HG02870 (cell line): Measurements from ENCODE around the gene PCBP3.
"Not testable (repeated sequence)": the region's sequence is repeated elsewhere in the genome, so short reads cannot be mapped to it uniquely, and the experiment has no call there.

Experiments used
- ATAC-seq: cut with Tn5 transposase; IDR thresholded peaks from one replicate; pipeline ENCODE4 v1.9.1; 2021; ENCODE audit warnings: mild to moderate bottlenecking, moderate library complexity; ENCODE audit not compliant: unreplicated experiment

The PCBP3 gene

DNA sequence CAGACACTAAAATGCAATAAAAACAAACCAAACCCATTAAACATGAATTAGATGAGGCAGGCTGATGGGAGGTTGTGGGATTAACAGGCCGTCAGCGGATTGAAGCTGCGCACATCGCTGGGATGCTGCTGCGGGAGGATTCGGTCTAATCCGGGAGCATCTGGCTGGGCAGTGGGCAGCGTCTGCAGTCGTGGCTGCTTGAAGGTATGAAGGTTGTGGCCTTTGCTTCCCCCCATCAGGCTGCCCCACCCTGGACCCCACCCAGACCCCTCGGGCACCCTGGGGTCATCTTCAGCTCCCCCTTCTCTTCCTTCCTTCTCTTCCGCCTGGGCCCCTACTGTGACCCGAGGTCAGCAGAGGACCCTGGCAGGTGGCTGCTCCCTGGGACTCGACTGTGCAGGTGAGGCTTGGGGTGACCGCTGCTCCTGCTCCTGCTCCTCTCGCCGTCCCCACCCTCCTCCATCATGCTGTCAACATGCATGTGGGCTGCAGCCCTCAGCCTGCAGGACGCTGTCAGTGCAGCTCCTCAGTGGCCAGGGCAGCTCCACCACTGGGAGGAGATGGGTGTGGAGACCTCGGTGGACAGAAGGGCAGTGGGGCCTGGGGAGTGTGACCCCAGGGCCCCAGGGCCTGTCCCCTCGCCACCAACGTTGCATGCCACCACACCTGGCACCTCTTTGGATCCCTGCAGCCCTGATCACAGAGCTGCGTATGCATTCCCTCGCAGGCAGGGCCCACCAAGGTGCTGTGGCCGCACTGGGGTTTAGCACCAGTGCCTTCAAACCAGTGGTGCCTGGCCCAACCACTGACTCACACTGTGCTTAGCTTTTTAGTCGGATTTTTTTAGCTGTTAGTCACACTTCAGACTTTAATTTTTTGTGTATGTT is 225.8 kb downstream of the PCBP3 start:
- no peak for ATAC-seq

DNA sequence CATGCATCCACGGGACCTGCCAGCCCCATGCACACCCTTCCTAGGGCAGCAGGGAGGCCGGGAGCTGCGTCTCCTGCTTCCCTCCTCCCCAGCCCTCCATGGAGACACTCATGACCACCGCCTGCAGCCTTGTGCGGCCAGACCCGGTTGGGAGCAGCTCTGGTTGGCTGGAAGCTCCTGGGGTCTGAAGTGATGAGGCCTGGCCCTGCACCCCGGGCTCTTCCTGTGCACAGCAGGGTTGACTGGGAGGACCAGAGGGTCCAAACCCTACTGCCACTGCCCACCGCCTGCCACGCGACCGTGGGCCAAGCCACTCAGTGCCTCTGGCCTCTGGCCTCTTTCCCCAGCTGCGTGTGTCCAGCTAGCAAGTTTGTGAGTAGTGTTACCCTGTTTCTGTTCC is 226.9 kb downstream of the PCBP3 start:
- no peak for ATAC-seq

DNA sequence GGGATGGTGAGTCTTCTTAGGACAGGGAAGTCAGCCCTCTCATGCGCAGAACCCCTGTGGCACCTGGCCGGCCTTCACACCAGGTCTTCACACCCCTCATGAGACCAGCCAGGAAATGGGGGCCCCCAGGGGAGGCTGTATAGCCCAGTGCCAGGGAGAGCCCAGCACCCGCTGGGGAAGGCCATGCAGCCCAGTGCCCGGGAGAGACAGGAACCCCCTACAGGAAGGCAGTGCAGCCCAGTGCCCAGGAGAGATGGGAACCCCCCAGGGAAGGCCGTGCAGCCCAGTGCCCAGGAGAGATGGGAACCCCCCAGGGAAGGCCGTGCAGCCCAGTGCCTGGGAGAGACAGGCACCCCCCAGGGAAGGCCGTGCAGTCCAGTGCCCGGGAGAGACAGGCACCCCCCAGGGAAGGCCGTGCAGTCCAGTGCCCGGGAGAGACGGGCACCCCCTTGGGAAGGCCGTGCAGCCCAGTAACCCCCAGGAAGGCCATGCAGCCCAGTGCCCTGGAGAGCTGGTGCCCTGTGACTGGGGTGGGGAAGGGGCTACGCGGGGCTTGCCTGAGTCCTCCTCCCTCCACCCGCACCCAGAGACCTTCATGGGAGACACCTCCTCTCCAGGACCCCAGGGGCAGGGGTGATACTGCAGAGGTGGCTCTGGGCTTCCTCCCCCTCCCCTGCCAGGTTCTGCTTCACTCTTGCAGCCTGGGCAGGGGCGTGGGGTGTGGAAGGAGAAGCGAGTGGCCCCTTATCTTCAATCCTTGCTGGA is 227.5 kb downstream of the PCBP3 start:
- ATAC-seq: no peak

DNA sequence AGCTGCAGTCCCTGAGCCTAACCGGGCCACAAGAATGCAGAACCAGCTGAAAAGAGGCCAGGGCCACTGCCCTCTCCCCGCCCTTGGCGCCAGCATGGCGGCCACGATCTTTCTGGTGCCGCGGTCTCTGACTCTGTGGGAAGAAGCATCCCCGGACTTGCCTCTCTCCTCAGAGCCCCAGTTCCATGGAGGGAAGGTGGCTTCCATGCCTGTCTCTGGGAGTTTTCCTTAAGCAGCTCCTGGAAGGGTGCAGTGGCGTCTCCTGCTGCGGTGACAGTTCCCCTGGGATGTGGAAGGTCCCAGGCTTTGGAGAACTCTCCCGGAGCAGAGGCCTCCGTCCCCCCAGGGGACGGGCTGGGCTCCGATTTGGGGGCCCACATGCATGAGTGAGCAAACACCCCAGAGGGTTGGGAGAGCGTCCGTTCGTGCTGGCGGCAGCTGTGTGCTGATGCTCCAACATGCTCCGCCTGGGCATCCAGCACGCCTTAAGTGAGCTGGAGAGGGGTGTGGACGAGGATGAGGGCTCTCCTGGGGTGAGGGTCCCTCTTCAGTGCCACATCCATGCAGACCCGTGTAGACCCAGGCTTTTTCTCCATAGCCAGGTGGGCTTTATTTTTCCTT is 228.2 kb downstream of the PCBP3 start:
- no peak for ATAC-seq

DNA sequence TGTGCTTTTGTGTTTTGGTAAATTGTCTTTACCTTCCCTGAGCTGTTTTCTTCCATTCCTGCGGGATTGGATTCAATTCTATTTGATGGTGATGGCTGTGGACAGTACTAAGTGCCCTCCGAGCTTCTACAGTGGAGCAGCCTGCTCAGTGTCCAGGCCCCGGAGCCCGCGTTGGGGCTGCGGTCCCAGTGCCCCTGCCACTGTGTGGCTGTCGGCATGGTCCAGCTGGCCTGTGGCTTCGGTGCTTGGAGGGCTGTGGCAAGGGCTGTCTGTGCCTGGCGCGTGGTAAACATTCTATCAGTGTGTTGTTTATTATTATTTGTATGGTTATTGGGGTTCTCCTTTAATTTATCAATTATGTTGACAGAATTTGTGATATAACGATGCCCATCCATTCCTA is 228.9 kb downstream of the PCBP3 start:
- no peak for ATAC-seq

DNA sequence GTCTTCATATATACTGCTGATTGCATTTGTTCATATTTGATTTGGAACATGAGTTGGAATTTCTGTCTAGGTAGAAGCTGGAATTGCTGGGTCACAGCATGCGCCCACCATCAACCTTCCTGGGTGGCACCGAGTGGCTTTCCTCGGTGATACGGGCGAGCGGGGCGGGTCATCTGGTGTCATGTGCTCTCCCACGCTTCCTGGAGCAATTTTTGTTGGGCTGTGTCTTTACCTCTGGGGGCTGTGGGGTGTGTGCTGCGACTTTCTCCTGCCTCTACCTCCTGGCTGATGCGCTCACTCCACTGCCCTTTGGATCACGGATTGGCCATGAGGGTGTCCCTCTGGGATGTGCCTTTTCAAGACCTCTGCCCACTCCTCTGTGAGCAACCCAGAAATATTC is 229.4 kb downstream of the PCBP3 start:
- no peak for ATAC-seq

DNA sequence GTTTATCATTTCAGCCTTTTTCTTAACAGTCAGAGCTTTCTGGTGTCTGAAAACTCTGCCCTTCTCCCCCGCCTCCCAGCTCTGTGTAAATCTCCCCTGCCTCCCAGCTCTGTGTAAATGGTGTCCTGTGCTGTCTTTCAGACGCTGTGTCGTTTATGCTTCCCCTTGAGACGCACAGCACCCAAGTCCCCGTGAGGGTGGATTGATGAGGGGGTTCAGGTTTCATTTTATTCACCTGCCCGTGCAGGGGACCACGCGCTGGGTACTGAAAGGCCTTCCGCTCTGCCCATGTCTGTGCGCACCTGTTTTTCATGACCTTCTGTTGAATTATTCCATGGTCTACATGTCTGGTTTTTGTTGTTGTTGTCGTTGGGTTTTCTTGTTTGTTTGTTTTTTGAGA is 229.9 kb downstream of the PCBP3 start:
- ATAC-seq: no peak

DNA sequence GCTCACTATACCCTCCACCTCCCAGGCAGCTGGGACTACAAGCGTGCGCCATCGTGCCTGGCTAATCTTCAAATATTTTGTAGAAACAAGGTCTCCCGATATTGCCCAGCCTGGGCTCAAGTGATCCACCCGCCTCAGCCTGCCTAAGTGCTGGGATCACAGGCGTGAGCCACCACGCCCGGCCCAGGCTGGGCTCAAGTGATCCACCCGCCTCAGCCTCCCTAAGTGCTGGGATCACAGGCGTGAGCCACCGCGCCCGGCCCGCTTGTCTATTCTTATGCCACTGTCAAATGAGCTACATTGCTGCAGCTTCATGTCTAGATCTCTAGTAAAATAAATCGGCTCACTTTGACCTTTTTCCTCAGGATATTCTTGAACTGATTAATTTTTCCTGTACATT is 230.3 kb downstream of the PCBP3 start:
- no peak for ATAC-seq

DNA sequence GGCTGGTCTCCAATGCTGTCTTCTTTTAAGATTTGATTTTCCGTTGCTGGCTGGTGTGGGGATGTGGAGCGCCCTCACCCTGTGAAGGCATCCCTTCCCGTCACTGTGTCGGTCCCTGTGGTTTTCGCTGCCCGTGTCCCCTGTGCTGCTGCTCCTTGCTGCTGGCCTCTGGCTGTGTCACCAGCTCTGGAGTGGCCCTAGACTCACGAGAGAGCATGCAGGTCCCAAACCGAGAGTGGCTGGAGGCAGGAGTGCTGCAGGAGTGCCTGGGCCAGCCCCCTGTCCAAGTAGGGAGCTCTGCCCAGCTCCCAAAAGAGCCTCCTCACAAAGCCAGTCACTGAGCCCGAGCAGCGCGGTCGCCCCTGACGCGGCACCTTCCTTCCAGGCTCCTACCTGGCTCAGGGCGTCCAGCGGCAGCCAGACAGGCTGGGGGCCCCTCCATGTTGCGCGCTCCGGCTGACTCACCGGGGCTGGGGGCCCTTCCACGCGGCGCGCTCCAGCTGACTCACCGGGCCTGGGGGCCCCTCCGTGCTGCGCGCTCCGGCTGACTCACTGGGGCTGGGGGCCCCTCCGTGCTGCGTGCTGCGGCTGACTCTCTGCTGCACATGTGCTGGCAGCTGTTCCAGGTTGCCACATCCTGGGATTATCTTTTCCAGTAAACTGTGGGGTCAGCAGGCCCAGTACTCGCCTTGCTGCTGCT is 231.3 kb downstream of the PCBP3 start:
- ATAC-seq: no peak

DNA sequence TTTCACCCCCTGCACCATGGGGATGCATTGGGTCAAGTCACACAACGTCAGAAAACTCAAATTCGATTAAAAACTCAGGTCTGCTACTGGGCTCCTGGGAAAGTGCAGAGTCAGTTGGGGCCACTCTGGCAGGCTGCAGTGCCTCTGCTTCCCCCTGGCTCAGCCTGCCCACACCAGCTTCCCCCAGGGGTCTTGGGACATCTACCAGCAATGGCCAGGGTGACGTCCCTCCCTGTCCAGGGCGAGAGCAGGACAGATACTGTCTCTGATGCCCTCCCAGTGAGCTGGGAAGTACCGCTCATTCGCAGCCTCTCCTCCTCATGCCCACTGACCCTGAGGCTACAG is 231.9 kb downstream of the PCBP3 start:
- ATAC-seq: no peak

DNA sequence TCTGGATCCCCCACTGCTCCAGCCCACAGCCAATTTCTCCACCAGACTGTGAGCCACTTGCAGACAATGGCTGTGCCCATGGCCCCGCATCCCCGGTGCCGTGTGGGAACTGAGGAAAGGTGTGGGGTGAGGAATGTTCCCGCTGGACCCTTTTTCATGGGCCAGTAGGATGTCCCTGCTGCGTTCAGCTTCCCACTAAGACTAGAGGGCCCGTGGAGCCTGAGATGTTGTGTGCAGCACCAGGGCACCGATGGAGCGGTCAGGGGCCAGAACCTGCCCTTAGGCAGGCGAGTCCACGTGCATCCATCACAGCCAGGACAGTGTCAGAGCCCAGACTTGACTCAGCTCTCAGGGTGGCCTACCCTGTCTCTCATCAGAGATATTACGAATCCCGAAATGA is 232.4 kb downstream of the PCBP3 start:
- no peak for ATAC-seq

DNA sequence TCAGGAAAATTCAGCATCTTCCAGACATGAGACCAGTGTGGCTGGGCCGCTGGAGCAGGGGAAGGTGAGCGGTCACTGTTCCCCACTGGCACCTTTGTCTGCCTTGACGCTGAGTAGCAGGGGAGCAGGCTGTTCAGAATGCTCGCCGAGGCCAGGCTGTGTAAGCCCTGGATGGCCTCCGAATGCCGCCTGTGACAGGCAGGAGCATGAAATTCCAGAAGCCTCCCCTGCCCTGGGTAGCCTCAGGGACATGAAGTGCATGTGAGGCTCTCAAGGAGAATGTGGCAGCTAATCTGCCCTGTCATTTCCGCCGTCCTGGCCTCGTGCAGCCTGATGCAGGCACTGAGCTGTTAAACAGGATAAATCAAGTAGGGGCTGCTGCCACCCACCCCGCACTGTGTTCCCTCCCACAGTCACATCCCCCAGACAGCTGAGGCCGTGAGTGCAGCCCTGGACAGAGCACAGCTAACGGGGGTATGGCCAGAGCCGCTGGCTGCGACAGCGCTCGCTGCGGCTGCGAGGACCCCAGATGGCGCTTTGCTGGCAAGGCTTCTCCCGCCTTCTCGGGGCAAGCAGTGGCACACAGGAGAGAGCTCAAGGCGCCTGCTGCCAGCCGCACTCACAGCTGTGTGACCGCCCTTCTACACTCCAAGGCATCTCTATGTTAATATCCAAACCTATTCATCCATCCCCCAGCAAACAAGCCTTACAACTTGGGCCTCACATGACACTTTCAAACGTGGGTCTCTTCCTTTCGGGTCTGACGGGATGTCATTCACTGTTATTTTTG is 233.1 kb downstream of the PCBP3 start:
- ATAC-seq: no peak

DNA sequence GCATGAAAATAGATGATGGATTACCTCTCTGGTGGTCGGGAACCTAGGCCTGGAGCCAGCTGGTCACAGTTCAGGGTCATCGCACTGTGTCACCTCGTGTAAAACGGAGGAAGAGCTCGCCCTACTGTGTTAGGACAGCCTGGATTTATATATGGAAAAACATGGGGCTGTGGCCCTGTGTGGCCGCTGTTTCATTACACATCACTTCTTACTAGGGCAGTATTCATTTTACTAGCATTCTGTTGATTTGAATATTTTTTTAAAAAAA is 233.6 kb downstream of the PCBP3 start:
- no peak for ATAC-seq

DNA sequence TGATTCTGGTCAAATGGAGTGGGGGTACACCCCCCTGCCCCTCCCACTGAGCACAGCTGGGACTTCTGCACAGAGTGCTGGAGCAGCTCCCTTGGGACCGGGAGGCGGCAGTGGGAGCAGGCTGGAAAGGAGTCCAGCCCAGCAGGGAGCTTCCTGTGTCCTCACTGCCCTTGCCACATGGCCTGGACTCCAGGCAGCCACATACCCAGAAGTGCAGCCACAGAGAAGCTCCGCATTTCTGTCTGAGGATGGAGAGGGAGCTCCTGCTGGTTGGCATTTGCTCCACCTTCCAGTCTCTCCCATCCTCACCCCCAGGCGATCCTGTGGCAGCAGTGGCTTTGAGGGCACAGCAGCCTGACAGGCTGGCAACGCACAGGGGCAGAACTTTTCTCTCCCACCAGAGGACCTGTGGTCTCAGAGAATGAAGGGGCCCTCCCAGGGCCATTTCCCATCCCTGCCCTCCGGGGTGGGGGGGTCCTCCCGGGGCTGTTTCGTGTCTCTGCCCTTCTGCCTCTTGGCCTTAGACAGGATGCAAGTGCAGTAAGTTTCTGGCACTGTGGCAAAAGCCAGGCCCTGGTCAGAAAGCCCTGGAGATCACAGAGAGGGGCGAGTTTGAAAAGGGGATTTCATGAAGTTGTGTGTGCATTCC is 234.4 kb downstream of the PCBP3 start:
- no peak for ATAC-seq

DNA sequence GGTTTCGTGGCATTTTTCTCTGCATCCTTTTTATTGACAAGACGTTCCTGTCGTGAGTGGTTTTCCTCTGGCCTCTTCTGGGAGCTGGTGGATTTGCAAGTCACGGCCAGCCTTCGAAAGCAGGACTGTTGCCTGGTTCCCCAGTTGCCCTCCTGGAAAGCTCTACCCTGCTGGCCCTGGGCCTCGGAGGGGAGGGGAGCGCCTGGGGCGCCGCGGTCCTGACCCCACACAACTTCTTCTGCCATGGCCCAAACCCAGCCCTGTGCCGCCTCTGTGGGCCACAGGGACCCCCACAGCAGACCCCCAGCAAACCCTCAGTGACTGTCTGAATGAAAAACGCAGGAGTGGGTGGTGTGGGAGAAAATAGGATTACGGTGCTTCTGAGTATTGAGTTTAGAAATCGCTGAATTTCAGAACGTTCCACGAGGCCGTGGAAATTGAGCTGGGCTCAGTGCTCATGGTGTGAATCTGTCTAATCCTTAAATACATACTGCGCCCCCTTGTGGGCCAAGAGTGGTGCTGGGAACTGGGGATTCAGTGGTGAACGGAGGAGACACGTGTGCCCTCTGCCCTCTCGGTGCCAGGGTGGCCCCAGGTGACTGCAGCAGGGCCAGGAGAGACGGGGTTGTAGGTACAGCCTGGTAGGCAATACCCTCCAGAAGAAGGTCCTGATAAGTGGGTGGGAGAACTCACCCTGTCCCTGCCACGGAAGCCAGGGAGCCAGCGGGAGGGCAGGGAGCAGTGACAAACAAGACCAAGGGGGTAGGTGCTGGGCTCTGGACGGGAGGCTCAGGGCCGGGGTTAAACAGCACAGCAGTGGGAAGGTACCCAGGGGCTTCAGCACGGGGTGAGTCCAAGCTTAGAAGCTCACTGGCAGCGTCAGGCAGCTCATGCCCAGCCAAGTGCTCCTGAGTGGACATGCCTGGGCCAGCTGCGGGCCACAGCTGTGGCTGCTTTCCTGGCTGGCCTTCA is 236.9 kb downstream of the PCBP3 start:
- ATAC-seq: no peak

DNA sequence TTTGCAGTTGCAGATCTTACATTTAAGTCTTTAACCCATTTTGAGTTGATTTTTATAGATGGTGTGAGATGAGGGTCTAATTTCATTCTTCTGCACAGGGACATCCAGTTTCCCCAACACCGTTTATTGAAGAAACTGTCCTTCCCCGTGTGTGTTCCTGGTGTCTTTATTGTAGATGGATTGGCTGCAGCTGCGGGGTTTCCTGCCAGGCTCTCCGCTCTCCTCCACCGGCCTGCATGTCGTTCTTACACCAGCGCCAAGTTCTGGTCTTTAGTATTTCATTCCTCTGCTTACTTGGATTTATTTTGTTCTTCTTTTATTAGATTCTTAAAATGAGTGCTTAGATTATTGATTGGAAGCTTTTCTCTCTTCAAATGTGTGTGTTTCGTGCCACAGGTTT is 239.1 kb downstream of the PCBP3 start:
- no peak for ATAC-seq

DNA sequence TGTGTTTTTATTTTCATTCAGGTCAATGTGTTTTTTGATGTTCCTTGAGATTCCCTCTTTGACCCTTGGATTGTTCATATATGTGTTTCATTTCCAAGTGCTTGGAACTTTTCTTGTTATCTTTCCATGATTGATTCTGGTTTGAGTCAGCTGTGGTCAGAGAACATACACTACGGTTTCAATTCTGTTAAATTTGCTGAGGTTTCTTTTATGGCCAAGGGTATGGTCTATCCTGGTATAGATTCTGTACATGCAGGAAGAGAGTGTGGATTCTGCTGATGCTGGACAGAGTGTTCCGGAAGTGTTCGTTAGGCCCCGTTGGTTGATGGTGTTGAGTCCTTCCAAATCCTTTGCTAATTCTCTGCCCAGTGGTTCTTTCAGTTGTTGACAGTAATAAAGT is 239.6 kb downstream of the PCBP3 start:
- no peak for ATAC-seq

DNA sequence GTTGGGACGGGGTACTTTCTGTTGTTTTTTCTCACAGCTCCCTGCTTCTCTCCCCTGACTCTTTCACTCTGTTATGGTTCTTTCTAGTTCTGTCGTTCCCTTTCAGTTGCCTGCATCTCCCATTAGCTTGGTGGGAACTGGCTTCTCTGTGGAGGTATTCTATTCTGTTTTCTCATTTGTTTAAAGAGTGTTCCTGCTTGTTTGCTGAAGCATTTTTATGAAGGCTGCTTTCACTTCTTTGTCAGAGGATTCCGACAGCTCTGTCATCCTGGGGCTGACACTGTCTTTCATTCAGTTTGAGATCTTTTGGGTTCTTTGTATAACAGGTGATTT is 242.0 kb downstream of the PCBP3 start:
- ATAC-seq: no peak

DNA sequence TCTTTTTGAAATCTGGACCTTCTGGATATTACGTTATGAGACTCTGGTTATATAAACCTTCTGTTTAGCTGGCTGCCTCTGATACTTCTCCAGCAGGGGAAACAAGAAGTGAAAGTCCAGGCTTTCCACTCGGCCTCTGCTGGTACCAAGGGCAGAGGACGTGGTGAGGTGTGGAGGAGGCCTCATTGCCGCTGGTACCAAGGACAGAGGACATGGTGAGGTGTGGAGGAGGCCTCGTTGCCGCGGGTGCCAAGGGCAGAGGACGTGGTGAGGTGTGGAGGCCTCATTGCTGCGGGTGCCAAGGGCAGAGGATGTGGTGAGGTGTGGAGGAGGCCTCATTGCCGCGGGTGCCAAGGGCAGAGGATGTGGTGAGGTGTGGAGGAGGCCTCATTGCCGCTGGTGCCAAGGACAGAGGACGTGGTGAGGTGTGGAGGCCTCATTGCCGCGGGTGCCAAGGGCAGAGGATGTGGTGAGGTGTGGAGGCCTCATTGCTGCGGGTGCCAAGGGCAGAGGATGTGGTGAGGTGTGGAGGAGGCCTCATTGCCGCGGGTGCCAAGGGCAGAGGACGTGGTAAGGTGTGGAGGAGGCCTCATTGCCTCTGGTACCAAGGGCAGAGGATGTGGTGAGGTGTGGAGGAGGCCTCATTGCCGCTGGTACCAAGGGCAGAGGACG is 242.5 kb downstream of the PCBP3 start:
- ATAC-seq: not testable (repeated sequence)
